ENCODE measurements around the gene SLC35G4.
"Not testable (repeated sequence)": the region's sequence is repeated elsewhere in the genome, so short reads cannot be mapped to it uniquely, and the experiment has no call there.

GRCh38 chr18:11614042-11614441 lies 4.6 kb downstream of the SLC35G4 start:
- TF ChIP-seq CTCF, EZH2phosphoT487 (IDR thresholded peaks at IDR 0.05; ENCODE audit: low read length): not testable (repeated sequence)
